Body of pancreas (tissue), 4 donors: ENCODE data around the gene XPR1. TPM values are rescaled to one million over a fixed set of nuclear protein-coding genes. Genes with fewer than 3 reads are reported as not detected.

Experiments
- ATAC-seq: fragments of 150-250 bp; one replicate; pipeline ENCODE4 v1.9.1; 2016
- DNase-seq, 4 donors: peaks; one replicate each; pipeline ENCODE4 v3.0.0-alpha.2; 2019
- H3K27ac ChIP-seq, 4 donors: fragments of 200-600 bp; sonication (generic); 1 replicate in 3 of 4; 2 replicates in 1 of 4; pipeline versions ENCODE4 v1.5.1 to v1.6.1; 2016 to 2019; ENCODE audit warnings: mild to moderate bottlenecking in 1 of 4, mixed read lengths in 1 of 4, moderate library complexity in 1 of 4
- H3K27me3 ChIP-seq, 2 donors: fragments of 200-600 bp; sonication (generic); one replicate each; pipeline ENCODE4 v1.6.0; 2016; ENCODE audit warnings: mild to moderate bottlenecking in 1 of 2
- H3K36me3 ChIP-seq, 2 donors: fragments of 200-600 bp; sonication (generic); replicated peaks in 1 of 2; 2 replicates each; pipeline ENCODE4 v1.5.1; 2016; ENCODE audit warnings: low read depth in 2 of 2; ENCODE audit not compliant: insufficient read depth in 1 of 2
- H3K4me1 ChIP-seq: fragments of 200-600 bp; sonication (generic); one replicate; pipeline ENCODE4 v1.6.0; 2016
- H3K4me3 ChIP-seq, 2 donors: fragments of 200-600 bp; sonication (generic); 1 replicate in 1 of 2; 2 replicates in 1 of 2; pipeline ENCODE4 v1.5.1; 2016 to 2019
- H3K9me3 ChIP-seq, 3 donors: fragments of 200-600 bp; sonication (generic); 1 replicate in 2 of 3; 2 replicates in 1 of 3; pipeline ENCODE4 v1.5.1; 2016
- CTCF ChIP-seq, 7 experiments: fragments of 450-650 bp in 4 of 7; fragments of 200-600 bp in 3 of 7; sonication (generic) in 3 of 7; IDR thresholded peaks; one replicate each; pipeline ENCODE4 v1.5.1; 2016 to 2019; ENCODE audit warnings: antibody characterized with exemption in 7 of 7
- POLR2A ChIP-seq, 3 donors: fragments of 450-650 bp; IDR thresholded peaks; one replicate each; pipeline ENCODE4 v1.6.1; 2016; ENCODE audit warnings: antibody characterized with exemption in 3 of 3, mild to moderate bottlenecking in 2 of 3
- WGBS, 2 donors: methylation state at CpG; one replicate each; pipeline ENCODE4 v1.1.5; 2017; 5-methylcytosine and 5-hydroxymethylcytosine counted together
- intact Hi-C: fragments of 100-400 bp; cut with DNase I; formaldehyde crosslinking; loops from one replicate; pipeline ENCODE4 v1.15.1; 2023
- total RNA-seq, 2 donors: library from RNA; depleted of rRNA; stranded (reverse); fragments of >200 nt; gene quantifications; one replicate each; pipeline ENCODE4 v1.1.0, GENCODE V29; 2016

The XPR1 gene
- 10 to 100 TPM; 11.5 to 13.0 TPM for total RNA-seq

GRCh38 chr1:180631766-180632325, at the start of gene XPR1:
XPR1 (plus strand) TSS chr1:180632022; CDS start chr1:180632202, 180 bp downstream.
- Histone ChIP-seq H3K27me3 (no peaks in the 10 kb centered on the region), H3K27ac (peak within 1 kb of the TSS; percentile 84 to 92 (median 88)), H3K4me3 (peak within 1 kb of the TSS; percentile 74 to 100), H3K36me3 (no peaks in the 10 kb centered on the region), H3K9me3 (no peaks in the 10 kb centered on the region), H3K4me1 (peaks cover 45% of the 10 kb centered on the region)
- peak; percentile 99 for DNase-seq
- 0% methylated on average over 25 to 41 of the region's 41 CpGs for WGBS, 2 donors
- ATAC-seq, result peak; percentile 97
- peak; percentile 86 to 96 (median 93) for TF ChIP-seq POLR2A (IDR thresholded peaks at IDR 0.05)
- peak in 6 of 7 experiments; percentile 10 to 63 (median 48) for TF ChIP-seq CTCF (IDR thresholded peaks at IDR 0.05)
- intact Hi-C loops, result loop anchor here (10.0 kb wide), 1 partner anchor 233 kb away; no protein-coding TSS in a partner anchor

GRCh38 chr1:180584869-180585268, 47.0 kb upstream of the XPR1 start:
- intact Hi-C loops, result no loop called here
- Histone ChIP-seq H3K36me3 (no peaks in the 10 kb centered on the region), H3K27ac (peak overlapping the region in 3 of 4 donors; percentile 35 to 83 (median 74)), H3K9me3 (no peaks in the 10 kb centered on the region), H3K27me3 (no peaks in the 10 kb centered on the region), H3K4me1 (peaks cover 53% of the 10 kb centered on the region), H3K4me3 (no peak overlapping the region)
- DNase-seq (no peak), ATAC-seq (no peak)
- TF ChIP-seq POLR2A (IDR thresholded peaks at IDR 0.05), result no peak
- no peak for TF ChIP-seq CTCF (IDR thresholded peaks at IDR 0.05)
- WGBS, 2 donors, result 92% methylated on average over 8 of the region's 8 CpGs

DNA sequence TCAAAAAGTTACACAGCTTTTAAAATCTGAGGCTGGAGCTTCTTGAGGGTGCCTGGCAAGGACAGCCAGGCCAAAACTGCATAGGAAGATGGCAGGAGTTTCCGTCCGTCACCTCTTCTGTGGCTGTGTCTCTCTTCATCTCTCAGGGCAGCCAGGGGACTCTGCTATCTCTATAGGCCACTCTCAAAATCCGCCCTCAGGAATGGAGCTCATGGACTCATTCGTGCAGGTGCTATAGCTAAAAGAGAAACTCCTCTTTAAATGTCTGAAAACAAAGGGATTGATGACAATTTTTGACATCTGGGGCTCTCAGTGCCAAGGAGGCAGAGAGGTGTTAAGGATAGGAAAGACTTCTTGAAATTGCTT, 45.8 kb upstream of the XPR1 start:
- intact Hi-C loops, result no loop called here
- ATAC-seq, result no peak
- H3K27ac ChIP-seq, result peak overlapping the region; percentile 32 to 83 (median 54)

DNA sequence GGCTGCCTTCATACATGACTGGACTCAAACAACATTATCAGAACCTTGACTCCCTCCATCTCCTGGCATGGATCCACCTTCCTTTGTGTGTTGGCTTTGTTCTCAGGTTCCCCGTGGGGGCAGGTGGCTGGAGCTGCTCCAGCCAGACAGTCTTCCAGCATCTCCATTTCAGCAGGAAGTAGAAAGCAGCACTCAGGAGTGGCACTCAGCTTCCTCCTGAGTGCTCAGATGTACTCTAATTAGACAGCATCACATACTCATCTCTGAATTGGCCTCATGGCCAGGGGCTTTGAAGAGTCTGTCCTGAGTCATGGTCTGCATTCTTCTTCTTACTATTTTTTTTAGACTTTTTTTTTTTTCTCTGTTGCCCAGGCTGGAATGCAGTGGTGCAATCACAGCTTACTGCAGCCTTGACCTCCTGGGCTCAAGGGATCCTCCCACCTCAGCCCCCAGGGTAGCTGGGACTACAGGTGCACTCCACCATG, 45.1 kb upstream of the XPR1 start:
- TF ChIP-seq POLR2A (IDR thresholded peaks at IDR 0.05), result no peak
- no peak for TF ChIP-seq CTCF (IDR thresholded peaks at IDR 0.05)
- 5 to 8% methylated on average over 1 of the region's 1 CpG for WGBS, 2 donors

More for the DNA sequence above, 45.8 kb upstream of the XPR1 start:
- no peaks in the 10 kb centered on the region for H3K36me3 ChIP-seq
- WGBS, 2 donors, result 79 to 81% methylated on average over 4 of the region's 4 CpGs
- H3K9me3 ChIP-seq, result no peaks in the 10 kb centered on the region
- peaks cover 42% of the 10 kb centered on the region for H3K4me1 ChIP-seq
- DNase-seq, result no peak
- H3K27me3 ChIP-seq, result no peaks in the 10 kb centered on the region
- no peak for TF ChIP-seq POLR2A (IDR thresholded peaks at IDR 0.05)
- TF ChIP-seq CTCF (IDR thresholded peaks at IDR 0.05), result no peak
- H3K4me3 ChIP-seq, result no peak overlapping the region

GRCh38 chr1:180588121-180588520, 43.7 kb upstream of the XPR1 start:
- intact Hi-C loops, result no loop called here
- Histone ChIP-seq H3K9me3 (no peaks in the 10 kb centered on the region), H3K27me3 (no peaks in the 10 kb centered on the region), H3K4me1 (peaks cover 38% of the 10 kb centered on the region), H3K27ac (peak overlapping the region in 1 of 4 donors; percentile 83), H3K4me3 (no peak overlapping the region), H3K36me3 (no peaks in the 10 kb centered on the region)
- DNase-seq (no peak), ATAC-seq (no peak)
- 40 to 48% methylated on average over 2 of the region's 2 CpGs for WGBS, 2 donors
- no peak for TF ChIP-seq CTCF (IDR thresholded peaks at IDR 0.05)
- TF ChIP-seq POLR2A (IDR thresholded peaks at IDR 0.05), result no peak

More for the DNA sequence above, 45.1 kb upstream of the XPR1 start:
- H3K27me3 ChIP-seq, result no peaks in the 10 kb centered on the region
- H3K4me3 ChIP-seq, result no peak overlapping the region
- peak overlapping the region in 3 of 4 donors; percentile 35 to 83 (median 74) for H3K27ac ChIP-seq
- H3K36me3 ChIP-seq, result no peaks in the 10 kb centered on the region
- DNase-seq, result peak; percentile 83 to 91 (median 90)
- ATAC-seq, result peak; percentile 88
- no peaks in the 10 kb centered on the region for H3K9me3 ChIP-seq
- peaks cover 38% of the 10 kb centered on the region for H3K4me1 ChIP-seq
- intact Hi-C loops, result no loop called here
